ENCODE measurements around the gene HRG. TPM values are rescaled to one million over a fixed set of nuclear protein-coding genes. Genes with fewer than 3 reads are reported as not detected.
"Not testable (repeated sequence)": the region's sequence is repeated elsewhere in the genome, so short reads cannot be mapped to it uniquely, and the experiment has no call there.

HRG gene
- total RNA-seq, 1 donor, result not detected

- no peaks in the 10 kb centered on the region for H4K20me1 ChIP-seq (ENCODE audit: insufficient read depth, low read length)
- H3K4me1 ChIP-seq (ENCODE audit: insufficient read depth, low read length), result no peaks in the 10 kb centered on the region
- no peak overlapping the region for H3K4me2 ChIP-seq (ENCODE audit: insufficient read depth, low read length)
- TF ChIP-seq CTCF (IDR thresholded peaks at IDR 0.05; ENCODE audit: extremely low read depth, low read depth, low read length), result no peak
- no peaks in the 10 kb centered on the region for H3K36me3 ChIP-seq (ENCODE audit: insufficient read depth, low read length)
- no peaks in the 10 kb centered on the region for H3K27me3 ChIP-seq (ENCODE audit: insufficient read depth, low read length)
- no peak overlapping the region for H3K4me3 ChIP-seq (ENCODE audit: insufficient read depth, low read length)
- no peak overlapping the region for H2AFZ ChIP-seq (ENCODE audit: low read length)
- no peak for DNase-seq (ENCODE audit: insufficient read length, low spot score, missing footprints)
- H3K9me3 ChIP-seq (ENCODE audit: low read depth, low read length), result no peaks in the 10 kb centered on the region
- no peaks in the 10 kb centered on the region for H3K79me2 ChIP-seq (ENCODE audit: insufficient read depth, low read length)
- H3K27ac ChIP-seq (ENCODE audit: low read depth, low read length), result no peak overlapping the region
Observed at GRCh38 chr3:186705882-186706780, 40.3 kb downstream of the HRG start.

- DNase-seq (ENCODE audit: insufficient read length, low spot score, missing footprints), result no peak
- H3K4me1 ChIP-seq (ENCODE audit: insufficient read depth, low read length), result no peaks in the 10 kb centered on the region
- H3K36me3 ChIP-seq (ENCODE audit: insufficient read depth, low read length), result no peaks in the 10 kb centered on the region
- H3K79me2 ChIP-seq (ENCODE audit: insufficient read depth, low read length), result no peaks in the 10 kb centered on the region
- no peak overlapping the region for H3K27ac ChIP-seq (ENCODE audit: low read depth, low read length)
- no peak overlapping the region for H2AFZ ChIP-seq (ENCODE audit: low read length)
- H3K4me3 ChIP-seq (ENCODE audit: insufficient read depth, low read length), result no peak overlapping the region
- H3K27me3 ChIP-seq (ENCODE audit: insufficient read depth, low read length), result peaks cover 4% of the 10 kb centered on the region
- H3K9me3 ChIP-seq (ENCODE audit: low read depth, low read length), result no peaks in the 10 kb centered on the region
- H4K20me1 ChIP-seq (ENCODE audit: insufficient read depth, low read length), result no peaks in the 10 kb centered on the region
- H3K4me2 ChIP-seq (ENCODE audit: insufficient read depth, low read length), result no peak overlapping the region
- no peak for TF ChIP-seq CTCF (IDR thresholded peaks at IDR 0.05; ENCODE audit: extremely low read depth, low read depth, low read length)
Observed at GRCh38 chr3:186708983-186709679, 43.3 kb downstream of the HRG start.

- H3K27me3 ChIP-seq (ENCODE audit: insufficient read depth, low read length); H3K27ac ChIP-seq (ENCODE audit: low read depth, low read length): not testable (repeated sequence)
Observed at GRCh38 chr3:186710694-186711093, 44.9 kb downstream of the HRG start.

GRCh38 chr3:186713499-186713898 is 47.7 kb downstream of the HRG start:
- Histone ChIP-seq H3K4me2 (ENCODE audit: insufficient read depth, low read length) (no peak overlapping the region), H3K27ac (ENCODE audit: low read depth, low read length) (no peak overlapping the region), H3K4me3 (ENCODE audit: insufficient read depth, low read length) (no peak overlapping the region), H3K27me3 (ENCODE audit: insufficient read depth, low read length) (peaks cover 4% of the 10 kb centered on the region), H3K4me1 (ENCODE audit: insufficient read depth, low read length) (no peaks in the 10 kb centered on the region), H2AFZ (ENCODE audit: low read length) (no peak overlapping the region), H3K36me3 (ENCODE audit: insufficient read depth, low read length) (no peaks in the 10 kb centered on the region), H3K79me2 (ENCODE audit: insufficient read depth, low read length) (no peaks in the 10 kb centered on the region), H3K9me3 (ENCODE audit: low read depth, low read length) (no peaks in the 10 kb centered on the region), H4K20me1 (ENCODE audit: insufficient read depth, low read length) (no peaks in the 10 kb centered on the region)
- TF ChIP-seq CTCF (IDR thresholded peaks at IDR 0.05; ENCODE audit: extremely low read depth, low read depth, low read length), result no peak
- no peak for DNase-seq (ENCODE audit: insufficient read length, low spot score, missing footprints)

More at GRCh38 chr3:186710694-186711093, 44.9 kb downstream of the HRG start:
- not testable (repeated sequence) for H3K36me3 ChIP-seq (ENCODE audit: insufficient read depth, low read length); H3K4me1 ChIP-seq (ENCODE audit: insufficient read depth, low read length); H4K20me1 ChIP-seq (ENCODE audit: insufficient read depth, low read length); H3K9me3 ChIP-seq (ENCODE audit: low read depth, low read length); H3K79me2 ChIP-seq (ENCODE audit: insufficient read depth, low read length); H3K4me2 ChIP-seq (ENCODE audit: insufficient read depth, low read length); H3K4me3 ChIP-seq (ENCODE audit: insufficient read depth, low read length); DNase-seq (ENCODE audit: insufficient read length, low spot score, missing footprints); H2AFZ ChIP-seq (ENCODE audit: low read length)

All from osteoblast (primary cell).